ENCODE results near the gene SETD2.
"Not testable (repeated sequence)": the region's sequence is repeated elsewhere in the genome, so short reads cannot be mapped to it uniquely, and the experiment has no call there.

The SETD2 gene

DNA sequence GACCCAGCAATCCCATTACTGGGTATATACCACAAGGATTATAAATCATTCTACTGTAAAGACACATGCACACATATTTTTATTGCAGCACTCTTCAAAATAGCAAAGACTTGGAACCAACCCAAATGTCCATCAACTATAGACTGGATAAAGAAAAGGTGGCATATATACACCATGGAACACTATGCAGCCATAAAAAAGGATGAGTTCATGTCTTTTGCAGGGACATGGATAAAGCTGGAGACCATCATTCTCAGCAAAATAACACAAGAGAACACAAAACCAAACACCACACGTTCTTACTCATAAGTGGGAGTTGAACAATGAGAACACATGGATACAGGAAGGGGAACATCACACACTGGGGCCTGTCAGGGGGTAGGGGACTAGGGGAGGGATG lies 137.5 kb downstream of the SETD2 start:
- DNase-seq, result not testable (repeated sequence)

DNA sequence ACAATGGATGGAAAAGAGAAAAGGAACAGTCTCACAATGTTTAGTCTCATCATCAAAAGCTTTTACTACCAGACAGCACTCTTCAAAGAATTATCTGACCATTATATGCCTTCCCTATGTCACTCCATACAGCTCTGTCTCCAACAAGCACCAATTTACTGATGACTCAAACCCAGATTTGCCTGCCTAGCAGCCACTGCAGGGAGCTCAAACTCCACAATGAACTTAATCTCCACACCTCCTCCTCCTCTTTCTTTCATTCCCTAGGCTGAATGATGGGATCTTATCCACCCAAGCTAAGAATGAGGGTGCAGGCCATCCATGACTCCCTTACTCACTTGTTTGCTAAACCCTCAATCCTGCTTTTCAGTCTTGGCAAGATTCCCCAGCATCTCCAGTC lies 139.0 kb downstream of the SETD2 start:
- no peak for DNase-seq

DNA sequence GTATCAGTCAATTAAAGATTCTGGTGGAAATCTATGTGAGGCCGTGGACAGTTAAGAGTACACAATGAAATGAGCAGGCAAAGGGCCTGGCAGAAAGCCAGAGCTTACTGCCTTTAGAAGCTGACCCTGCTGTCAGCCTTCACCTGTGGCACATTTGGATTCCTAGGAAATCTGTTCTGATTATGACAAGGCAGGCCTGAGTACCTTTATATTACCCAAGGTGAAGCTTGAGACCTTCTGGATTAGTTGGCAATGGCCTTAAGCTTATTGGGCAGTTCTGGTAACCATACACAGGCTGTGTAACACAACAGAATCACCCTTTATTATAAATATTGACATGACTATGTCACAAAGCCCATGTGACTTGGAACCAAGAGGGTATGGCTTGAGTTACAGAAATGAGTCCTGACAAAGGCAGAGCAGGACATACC lies 141.3 kb downstream of the SETD2 start:
- DNase-seq, result no peak

DNA sequence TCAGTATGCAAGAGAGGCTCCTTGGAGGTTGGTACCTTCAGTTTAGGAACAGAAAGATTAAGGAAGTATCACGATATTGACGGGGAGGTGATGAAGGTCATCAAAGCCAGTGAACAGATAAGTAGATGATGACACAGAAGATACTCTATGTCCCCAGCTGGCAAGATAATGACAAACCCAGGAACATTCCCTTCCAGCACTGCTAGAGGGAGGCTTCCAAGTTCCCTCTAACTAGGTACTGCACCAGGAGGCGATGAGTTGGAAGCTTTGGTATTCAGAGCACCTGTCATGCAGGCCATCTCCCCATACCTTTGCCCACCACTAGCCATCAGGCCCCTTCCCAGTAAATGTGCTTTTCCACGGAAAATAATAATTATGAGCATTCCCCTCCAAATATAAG lies 143.6 kb downstream of the SETD2 start:
- DNase-seq, result no peak

DNA sequence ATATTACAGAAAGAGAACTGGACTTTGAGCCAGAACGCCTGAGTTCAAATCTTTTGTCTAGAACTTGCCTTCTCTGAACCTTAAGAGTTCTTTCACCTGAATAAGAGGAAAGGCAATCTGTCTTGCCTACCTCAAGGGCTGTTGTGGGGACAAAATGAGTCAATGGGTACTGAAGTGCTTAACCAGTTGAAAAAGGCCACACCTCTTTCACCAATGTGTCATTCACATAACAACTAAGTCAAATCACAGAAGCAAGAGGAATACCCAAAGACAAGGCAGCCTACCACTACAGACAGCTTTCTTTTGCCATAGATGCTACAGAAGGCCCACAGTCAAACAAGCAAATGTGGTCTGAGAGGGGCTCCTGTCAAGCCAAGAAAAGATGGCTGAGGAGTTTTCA lies 144.7 kb downstream of the SETD2 start:
- DNase-seq, result no peak

DNA sequence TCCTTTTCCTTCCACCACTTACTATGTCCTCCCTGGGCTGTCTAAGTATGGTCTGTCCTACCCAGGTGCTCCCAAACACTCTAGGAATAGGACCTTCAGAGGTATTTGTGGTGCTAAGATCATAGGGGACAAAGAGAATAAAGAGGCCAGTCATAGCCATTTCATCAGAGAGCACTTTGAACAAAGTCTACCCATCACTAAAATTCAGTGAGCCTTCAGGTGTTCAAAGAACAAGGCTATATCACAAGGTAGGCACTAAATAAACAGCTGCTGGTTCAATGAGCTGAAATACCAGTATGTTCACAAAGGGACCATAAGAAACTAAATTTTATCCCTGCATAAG lies 145.7 kb downstream of the SETD2 start:
- no peak for DNase-seq

DNA sequence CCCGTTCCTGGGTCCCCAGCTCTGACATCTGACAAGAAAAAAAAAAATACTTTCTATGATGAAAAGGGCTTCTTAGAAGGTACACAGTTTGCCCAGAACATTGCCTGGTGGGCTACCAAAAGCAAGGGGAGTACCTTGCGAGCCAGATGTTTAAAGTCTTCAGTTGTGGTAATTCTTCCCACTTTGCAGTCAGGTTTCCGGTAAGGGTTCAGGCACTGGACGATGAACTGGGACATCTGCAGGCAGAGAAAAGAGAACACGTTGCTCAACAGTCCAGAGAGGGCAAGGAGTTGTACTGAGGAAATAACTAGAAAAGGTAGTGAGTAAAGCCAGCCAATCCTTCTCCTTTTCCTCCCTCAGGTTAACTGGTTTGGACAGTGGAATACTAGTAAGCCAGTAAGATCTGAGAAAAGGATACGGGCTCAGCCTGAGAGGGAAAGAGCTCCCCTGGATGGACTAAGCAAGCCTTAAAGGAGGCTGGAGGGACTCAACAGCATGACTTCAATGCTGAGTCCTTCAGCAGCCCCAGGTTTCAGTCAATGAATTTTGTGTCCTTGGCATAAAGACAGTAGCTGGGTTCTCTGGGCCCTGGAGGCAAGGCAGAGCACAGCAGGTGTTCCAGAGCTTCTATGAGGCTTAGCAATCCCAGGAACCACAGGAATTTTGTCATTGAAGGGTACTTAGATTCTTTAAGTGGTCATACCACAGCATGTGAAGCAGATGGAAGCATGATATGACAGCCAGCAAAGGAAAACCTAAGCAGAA lies 146.2 kb downstream of the SETD2 start:
- no peak for DNase-seq

DNA sequence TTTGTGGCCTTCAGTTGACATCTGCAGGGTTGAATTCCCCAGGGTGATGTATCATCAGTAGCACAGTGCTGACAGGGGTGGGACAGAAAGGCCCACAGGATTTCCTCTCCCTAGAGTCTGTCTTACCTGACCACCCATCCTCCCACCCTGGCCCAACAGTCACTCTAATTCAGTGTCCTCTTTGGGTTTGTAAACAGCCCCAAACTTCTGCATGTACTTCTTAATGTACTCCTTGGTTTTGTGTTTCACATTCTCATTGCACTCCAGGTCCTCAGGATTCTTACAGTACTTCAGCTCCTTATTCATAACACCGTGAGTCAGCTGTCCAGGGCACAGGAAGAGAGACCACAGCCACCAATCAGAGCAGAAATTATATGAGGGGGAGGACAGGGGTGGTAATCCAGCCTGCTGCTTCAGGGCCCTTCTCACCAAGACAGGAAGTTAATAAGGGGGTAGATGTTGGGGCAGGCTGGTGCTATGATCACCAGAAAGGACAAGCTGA lies 146.9 kb downstream of the SETD2 start:
- no peak for DNase-seq

DNA sequence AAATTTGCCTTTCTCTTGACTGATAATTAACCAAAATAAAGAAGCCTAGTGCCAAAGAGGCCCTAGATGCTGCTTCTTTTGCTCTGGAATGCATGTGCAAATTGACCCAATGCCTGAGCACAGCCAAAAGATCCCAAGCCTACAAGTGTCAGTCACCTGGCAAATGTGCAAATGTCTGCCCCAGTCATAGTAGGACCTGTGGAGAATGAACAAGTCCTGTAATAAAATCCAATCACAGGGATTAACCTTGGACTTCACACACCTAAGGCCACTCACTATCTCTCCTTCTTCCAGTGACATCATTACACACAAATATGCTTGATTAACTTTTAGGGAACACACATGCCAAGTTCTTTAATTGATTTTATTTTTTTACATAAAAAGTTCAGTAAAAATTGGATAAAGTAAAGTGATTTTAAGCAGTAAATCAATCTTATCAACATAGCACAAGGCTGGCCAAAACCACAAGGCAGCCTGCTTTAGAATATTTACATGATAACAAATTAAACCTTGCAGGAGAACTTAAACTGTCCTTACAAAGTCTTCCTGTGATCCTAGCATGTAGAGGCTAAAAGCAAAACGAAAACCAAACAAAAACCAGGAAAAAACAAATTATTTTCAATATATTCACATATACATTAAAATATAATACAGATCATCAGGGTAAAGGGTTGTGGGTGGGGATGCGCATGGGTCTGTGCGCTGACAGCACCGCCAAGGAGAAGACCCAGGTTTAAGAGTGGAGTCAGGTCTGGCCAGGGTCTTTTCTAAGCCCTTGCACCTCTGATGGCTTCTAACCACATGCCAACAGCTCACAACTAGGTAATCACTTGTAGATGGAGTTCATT lies 147.6 kb downstream of the SETD2 start:
- no peak for DNase-seq

DNA sequence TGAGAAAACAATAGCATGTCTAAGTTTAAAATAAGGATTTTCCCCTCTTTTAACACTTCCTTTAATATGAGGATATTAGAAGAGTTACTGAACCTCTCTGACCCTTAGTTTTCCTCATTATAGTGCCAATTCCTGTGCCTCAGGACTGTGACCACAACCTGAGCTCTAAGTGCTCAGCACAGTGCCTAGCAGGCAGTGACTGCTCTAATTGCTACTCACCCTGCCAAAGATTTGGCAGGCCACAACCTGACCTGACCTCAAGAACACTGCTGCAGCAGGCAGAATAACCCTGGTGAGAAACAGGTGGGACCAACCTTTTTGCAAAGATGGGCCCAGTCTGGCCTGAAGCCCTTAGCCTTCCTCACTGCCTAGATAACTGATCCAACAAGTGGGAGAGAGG lies 148.8 kb downstream of the SETD2 start:
- no peak for DNase-seq

DNA sequence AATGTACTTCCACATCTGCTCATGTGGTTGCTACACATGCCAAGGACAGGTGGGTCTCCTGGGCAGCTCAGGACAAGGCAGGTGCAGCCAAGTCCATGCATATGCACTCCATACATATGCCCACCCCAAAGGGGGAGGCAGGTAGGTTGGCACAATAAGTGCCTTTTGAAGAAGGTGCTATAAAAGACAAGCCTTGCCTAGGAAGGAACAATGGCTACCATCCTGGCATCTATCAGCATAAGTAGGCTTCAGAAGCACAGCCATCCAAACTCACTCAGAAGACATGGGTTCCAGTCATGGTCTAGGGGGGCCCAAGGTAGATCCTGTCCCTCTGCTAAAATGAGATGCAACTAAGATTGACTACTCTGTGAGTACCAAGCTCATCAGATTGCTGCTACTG lies 149.9 kb downstream of the SETD2 start:
- no peak for DNase-seq

DNA sequence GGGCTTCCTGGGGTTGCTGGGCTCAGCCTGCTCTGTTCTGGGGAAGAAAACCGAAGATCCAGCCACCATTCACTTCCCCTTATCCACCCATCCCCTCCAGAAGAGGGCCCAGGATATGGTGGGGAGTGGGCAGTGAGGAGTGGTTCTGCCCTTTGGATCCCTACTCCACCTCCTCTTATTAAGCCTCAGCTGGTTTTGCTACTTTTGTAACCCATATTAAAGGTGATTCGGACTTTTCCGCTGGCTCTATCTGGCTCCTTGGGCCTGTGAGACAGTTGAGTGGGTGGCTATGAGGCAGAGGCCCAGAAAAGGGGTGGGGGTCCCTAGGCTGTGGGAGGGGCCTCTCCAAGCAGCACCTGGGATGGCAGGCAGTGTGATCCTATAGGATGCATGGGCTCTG lies 150.7 kb downstream of the SETD2 start:
- no peak for DNase-seq

DNA sequence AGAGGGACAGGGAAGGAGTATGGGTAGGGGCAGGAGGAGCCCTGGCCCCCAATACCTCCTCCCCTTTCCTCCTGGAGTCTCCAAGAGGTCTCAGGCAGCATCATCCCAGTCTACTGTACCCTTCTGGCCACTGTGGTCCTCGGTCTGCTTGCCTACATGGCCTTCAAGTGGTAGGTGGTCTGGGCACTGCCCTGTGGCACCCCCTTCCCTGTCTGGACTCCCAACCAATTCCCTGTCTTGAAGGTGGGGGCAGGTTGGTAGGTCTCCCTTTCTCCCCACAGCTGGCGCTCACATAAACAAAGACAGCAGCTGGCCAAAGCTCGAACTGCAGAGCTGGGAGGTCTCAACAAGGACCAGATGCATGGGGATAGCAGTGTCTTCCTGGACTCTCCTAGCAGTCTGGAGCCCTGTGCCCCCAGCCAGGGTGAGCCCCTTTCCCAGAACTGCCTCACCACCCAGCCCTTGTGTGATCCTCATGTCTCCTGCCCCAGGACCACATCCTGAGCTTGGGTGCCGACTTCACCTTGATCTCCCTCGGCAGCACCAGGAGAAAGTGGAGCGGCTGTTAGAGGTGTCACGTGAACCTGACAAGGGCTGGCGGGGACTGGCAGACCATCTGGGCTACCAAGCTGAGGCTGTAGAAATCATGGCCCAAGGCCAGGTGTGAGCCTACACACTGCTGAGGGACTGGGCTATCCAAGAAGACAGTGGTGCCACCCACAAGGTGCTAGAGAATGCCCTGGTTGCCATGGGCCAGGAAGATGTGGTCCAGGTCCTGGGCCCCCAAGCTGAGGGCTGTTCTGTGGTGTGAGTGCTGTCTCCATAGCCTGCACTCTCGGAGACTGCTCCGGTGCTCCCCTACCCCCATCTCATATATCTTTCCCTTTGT lies 151.3 kb downstream of the SETD2 start:
- no peak for DNase-seq

DNA sequence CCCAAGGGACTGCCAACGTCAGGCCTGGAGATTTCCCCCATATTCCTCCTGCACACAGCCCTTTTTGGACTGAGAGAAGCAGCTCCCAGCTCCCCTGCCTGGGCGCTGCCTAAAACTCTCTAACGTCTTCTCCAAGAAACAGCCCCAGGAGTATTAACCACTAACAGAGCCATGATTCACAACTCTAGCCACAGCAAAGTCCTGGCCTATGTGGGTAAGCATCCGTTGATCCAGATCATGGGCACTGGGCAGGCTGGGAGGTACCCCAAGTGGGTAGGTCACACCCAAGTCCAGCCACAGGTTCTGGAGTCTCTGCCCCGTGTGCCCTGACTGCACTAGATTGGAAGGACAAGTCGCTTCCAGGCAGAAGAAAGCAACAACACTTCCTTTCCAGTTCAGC lies 152.5 kb downstream of the SETD2 start:
- DNase-seq, result no peak

DNA sequence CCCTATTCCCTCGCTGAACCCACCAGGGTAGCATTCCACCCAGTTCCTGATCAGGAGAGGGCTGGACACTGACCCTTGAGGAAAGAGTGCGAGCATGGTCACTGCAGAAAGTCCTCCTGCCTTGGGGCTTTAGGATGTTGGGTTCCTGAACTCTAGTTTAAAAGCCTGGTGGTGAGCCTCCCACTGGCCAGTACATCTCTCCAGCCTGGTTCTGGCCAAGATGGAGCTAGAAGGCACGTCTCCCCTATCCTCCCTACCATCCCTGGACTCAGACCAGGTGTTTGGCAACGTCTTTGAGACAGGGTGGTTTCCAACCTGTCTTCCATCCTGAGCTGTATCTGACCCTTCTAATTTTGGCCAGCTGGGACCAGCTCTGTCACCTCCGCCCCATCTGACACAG lies 153.0 kb downstream of the SETD2 start:
- no peak for DNase-seq

DNA sequence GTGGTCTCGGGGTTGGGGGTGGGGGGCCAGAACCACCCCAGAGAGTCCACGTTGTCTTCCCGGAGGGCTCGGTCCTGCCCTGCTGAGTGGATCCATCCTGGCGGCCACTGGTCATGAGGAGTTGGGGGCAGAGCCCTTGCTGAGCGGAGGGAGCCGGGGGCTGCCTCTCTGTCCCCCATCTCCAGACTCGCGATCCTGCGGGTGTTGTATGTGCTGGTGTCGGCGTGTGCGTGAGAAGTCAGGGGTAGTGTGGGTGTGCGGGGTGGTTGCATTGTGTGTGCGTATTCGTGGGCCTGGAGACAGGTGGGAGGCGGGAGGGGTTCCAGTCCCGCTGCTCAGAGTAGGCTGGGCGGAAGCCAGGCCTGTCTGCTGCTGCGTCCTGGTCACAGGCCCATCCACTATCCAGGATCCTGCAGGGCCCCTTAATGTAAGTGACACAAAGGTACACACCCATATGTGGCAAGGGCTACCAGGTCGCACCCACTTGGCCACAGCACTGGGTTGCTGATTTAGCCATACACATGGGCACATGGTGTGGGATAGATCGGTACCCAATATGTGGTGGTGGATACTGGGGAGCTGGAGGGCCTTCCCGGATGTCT lies 153.7 kb downstream of the SETD2 start:
- no peak for DNase-seq

DNA sequence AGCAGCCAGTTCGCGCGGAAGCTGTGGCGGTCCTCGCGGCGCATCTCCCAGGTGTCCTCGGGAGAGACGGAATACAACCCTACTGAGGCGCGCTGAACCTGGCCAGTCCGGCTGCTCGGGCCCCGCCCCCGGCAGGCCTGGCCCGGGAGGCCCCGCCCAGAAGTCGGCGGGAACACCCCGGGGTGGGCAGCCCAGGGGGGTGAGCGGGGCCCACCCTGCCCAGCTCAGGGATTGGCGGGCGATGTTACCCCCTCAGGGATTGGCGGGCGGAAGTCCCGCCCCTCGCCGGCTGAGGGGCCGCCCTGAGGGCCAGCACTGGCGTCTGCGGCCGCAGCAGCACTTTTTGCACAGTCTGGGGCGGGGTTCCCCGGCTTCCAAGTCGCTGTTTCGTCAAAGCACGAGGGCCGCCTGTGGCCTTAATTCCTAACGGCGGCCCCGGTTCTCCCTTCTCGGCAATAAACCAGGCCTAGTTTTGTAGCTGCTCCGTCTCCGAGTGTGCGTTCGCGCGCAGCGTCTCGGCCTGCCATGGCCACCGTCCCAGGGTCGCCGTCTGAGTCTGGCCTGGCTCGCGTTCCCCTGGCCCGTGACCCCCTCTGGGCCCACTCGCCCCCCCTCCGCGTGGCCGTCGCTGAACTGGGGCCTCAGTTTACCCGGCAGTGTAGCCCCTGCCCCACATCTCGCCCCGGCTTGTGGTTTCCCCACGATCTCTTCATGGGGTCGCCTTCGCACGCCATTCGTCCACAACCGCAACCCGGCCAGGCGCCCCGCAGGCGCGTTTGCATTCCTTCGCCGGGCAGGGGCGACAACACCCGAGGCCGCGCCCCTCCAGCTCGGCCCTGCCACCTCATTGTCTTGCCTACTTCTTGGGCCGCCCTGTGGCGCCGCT lies 154.4 kb downstream of the SETD2 start:
- DNase-seq, result no peak

DNA sequence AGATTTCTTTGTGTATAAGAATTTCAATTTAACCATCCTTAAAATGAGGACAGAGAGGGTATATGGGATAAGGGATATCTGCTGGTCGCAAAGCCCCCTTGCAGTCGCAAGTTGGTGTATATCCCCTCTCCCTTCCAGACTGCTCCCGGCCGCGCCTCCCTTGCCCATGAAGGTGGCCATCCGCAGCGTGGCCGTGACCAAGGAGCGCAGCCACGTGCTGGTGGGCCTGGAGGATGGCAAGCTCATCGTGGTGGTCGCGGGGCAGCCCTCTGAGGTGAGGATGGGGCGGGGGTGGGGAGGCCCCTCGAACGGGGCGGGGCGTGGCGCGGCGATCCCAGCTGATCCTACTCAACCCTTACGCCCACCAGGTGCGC lies 155.1 kb downstream of the SETD2 start:
- DNase-seq, result no peak

DNA sequence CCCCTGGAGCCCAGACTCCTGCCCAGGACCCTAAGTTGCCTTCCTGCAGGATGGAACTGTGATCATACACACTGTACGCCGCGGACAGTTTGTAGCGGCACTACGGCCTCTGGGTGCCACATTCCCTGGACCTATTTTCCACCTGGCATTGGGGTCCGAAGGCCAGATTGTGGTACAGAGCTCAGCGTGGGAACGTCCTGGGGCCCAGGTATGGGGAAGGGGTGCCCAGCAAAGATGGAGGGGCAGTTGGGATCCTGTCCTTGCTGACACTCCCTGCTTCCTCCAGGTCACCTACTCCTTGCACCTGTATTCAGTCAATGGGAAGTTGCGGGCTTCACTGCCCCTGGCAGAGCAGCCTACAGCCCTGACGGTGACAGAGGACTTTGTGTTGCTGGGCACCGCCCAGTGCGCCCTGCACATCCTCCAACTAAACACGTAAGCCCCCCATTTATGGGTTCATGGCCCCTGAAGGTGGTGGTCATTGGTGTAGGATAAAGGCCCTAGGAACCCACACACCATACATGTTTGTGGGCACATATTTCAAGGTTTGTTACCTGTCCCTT lies 155.6 kb downstream of the SETD2 start:
- DNase-seq, result no peak

DNA sequence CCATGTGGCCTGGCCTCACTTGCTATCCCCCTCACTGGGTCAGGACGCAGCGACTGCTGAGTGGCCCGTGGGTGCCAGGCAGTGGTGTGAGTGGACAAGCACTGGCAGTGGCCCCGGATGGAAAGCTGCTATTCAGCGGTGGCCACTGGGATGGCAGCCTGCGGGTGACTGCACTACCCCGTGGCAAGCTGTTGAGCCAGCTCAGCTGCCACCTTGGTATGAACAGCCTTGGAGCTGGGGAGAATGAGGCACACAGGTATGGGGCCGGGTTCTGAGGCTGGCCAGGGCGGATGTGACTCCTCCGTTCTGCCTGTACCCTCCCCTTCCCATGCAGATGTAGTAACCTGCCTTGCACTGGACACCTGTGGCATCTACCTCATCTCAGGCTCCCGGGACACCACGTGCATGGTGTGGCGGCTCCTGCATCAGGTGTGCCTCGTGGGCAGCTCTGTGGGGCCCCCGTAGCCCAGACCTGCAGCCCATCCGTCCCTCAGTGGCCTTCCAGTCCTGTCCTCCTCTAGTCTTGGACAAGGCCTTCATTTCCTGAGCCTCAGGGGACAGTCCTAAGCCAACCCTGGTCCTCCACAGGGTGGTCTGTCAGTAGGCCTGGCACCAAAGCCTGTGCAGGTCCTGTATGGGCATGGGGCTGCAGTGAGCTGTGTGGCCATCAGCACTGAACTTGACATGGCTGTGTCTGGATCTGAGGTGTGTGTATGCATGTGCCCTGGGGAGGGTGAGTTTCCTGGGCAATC lies 156.3 kb downstream of the SETD2 start:
- DNase-seq, result no peak

DNA sequence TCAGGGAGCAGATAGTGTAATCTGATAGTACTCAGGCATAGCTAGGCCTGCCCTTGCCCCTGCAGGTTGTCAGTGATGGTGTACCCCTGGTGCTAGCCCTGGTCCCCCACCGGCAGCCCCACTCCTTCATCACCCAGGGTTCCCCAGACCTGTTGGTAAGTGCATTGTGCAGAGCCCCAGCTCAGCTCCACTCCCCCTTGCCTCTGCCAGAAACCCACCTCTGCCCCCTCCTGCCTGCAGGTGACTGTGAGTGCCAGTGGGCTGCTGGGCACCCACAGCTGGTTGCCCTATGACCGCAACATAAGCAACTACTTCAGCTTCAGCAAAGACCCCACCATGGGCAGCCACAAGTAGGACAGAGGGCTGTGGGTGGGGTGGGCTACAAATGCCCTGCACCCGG lies 156.9 kb downstream of the SETD2 start:
- DNase-seq, result no peak
